GF-D8 (cell line): Measurements from ENCODE around the gene ELAVL1.
"Not testable (repeated sequence)": the region's sequence is repeated elsewhere in the genome, so short reads cannot be mapped to it uniquely, and the experiment has no call there.

ENCODE experiments used
- DNase-seq: peaks from one replicate; lab custom pipeline; 2025; lab: John Stamatoyannopoulos, UW

ELAVL1 gene

DNA sequence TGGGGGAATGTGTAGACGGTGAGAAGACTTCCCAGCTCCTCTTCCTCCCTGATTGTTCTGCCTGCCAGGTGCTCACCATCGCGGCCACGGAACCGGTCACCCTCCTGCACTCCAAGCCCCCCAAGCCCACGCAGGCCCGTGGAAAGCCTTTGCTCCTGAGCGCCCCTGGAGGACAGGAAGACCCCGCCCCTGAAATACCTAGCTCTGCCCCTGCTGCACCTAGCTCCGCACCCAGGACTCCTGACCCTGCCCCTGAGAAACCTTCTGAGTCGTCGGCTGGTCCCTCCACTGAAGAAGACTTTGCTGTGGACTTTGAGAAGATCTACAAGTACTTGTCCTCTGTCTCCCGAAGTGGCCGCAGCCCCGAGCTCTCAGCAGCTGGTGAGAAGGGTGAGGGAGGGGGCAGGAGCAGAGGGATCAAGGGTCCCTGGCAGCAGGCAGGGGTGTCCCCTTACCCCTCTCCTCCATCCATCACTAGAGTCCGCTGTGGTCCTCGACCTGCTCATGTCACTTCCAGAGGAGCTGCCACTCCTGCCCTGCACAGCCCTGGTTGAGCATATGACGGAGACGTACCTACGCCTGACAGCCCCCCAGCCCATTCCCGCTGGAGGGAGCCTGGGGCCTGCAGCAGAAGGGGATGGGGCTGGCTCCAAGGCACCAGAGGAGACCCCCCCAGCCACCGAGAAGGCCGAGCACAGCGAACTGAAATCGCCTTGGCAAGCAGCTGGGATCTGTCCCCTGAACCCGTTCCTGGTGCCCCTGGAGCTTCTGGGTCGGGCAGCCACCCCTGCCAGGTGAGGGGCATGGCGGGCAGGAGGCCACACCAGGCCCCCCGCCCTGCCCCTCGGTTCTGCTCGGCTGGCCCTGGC is 83.2 kb downstream of the ELAVL1 start:
- no peak for DNase-seq

DNA sequence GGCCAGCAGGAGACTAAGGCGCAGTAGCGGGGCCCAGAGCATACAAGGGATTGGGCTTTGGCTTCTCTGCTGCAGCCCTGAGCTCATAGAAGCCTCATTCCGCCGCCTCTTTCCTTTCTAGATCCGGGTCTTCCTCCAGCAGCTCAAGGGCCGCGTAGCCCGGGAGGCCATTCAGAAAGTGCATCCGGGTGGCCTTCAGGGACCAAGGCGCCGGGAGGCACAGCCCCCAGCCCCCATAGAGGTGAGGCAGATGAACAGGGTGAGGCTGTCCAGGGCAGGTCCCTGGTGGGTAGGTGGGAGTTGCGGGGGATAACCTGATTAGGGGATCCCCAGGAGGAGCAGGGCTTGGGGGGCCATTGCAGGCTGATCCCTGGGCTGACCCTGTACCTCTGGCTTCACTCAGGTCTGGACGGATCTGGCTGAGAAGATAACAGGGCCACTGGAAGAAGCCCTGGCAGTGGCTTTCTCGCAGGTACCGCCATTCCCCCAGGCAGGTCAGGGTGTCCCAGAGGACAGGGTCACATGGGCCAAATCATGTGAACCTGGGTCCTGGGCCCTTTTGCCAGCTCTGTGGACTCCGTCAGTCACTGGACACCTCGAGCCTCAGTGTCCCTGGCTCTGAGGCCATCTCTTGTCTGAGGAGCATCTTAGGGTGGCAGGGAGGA is 84.0 kb downstream of the ELAVL1 start:
- DNase-seq, result no peak

DNA sequence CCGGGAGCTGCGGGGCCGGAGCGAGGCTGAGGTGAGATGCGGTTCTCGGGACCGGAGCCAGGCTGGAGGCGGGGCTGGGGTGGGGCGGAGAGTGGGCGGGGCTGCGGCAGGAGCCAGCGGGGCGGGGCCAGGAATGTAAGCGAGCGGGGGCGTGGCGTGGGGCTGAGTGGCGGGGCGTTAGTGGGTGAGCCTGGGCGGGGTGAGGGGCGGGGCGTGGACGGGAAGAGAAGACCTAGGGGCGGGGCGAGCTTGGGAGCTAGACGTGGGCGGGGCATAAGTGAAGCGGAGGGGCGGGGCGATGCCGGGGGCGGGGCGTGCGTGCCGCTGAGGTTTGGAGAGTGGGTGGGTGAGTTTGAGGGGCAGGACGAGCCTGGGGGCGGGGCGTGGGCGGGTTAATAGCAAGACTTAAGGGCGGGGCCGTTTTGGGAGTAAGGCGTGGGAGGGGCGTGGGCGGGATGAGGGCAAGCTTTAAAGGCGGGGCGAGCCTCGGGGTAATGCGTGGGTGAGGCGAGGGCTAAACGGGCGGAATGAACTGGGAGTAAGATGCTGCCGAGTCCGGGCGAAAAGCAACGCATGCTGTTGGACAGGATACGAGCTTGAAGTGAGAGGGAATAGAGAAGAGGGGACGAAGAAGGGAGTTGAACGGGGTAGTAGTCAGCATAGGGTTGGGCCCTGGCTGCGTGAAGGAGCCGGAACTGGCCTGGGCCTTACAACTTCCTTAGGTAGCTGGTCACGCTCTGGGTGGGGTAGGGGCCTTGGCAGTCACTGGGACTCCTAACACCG is 84.7 kb downstream of the ELAVL1 start:
- peak; percentile 80 for DNase-seq

DNA sequence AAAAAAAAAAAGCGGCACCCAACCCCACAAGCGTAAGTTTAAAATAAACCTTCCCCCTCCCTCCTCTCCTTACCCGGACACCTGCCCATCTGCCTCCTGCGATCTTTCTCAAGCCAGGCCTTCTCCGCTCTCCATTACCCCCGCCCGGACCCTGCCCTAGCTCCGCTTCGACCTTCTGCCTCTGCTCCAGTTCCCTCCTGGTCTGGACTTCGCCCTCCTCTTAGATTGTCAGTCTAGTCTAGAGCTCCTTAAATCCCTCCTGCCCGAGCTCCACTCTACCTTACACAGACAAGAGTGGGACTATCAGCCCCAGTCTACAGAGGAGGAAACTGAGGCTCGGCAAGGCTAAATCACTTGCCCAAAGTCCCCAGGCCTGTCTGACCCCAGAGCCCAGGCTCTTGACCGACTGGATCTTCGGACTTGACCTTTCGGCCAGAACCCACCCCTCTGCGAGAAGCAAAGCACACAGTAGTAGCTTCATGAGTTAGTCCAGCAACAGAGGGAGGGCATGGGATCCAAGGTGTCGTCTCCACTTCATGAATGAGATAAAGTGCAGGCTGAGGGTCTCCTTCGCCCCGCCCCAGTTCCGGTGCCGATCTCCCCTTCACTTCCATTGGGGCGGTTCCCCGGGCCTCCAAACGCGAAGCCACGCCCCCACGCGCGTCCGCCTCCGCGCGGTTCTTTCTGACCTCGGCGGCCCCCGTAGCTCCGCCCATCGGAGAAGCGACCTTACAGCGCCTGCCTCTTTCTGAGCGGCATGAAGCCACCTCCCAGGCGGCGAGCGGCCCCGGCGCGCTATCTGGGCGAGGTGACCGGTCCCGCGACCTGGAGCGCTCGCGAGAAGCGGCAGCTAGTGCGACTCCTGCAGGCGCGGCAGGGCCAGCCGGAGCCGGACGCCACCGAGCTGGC is 85.6 kb downstream of the ELAVL1 start, which contains the start of gene SNAPC2:
Gene SNAPC2, plus strand, starts transcription at position 729 of the 909 bp plus-strand sequence. Its CDS starts 29 bp downstream, at position 758.
- peak; percentile 78 for DNase-seq

DNA sequence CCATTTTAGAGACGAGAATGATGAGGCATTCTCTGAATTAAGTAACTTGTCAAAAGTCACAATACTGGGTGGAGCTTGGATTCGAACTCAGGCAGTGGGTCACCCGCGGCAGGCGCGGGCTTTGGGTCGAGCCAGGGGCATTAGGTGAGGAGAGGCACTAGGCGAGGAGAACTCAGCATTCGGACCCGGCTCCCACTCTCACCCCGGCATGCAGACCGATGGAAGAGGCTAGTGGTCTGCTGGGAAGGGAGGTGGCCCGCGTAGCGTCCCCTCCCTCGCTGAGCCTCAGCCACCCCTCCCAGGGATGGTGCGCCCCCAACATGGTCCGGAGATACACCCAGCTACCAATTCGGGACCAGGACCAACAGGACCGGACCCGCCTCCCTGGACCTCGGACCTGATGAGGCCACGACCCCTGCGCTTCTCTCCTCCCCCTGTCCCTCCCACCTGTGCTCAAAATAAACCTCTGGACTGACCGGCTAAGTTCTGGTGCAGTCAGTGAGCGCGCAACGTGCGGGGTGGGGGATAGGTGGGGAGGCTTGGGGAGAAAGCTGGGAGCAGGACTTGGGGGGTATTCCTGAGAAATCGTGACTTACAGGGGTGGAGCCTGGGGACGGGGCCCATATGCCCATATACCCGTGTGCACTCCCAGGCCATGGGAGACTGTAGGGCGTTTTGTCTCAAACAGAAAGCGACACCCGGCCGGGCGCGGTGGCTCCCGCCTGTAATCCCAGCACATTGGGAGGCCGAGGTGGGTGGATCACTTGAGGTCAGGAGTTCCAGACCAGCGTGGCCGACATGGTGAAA is 86.6 kb downstream of the ELAVL1 start:
- DNase-seq, result no peak

DNA sequence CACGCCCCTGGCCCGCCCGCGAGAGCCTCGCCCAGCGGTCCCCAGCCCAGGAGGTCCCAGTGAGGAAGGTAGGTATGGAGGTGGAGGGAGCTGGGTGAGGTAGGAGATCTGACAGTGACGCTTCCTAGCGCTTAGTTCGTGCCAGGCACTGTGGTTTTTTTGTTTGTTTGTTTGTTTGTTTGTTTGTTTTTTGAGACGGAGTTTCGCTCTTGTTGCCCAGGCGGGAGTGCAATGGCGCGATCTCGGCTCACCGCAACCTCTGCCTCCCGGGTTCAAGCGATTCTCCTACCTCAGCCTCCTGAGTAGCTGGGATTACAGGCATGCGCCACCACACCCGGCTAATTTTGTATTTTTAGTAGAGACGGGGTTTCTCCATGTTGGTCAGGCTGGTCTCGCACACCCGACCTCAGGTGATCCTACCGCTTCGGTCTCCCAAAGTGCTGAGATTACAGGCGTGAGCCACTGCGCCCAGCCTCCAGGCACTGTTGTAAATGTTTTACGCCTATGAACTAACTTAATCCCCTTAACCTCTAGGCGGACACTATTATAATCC is 87.3 kb downstream of the ELAVL1 start:
- not testable (repeated sequence) for DNase-seq

DNA sequence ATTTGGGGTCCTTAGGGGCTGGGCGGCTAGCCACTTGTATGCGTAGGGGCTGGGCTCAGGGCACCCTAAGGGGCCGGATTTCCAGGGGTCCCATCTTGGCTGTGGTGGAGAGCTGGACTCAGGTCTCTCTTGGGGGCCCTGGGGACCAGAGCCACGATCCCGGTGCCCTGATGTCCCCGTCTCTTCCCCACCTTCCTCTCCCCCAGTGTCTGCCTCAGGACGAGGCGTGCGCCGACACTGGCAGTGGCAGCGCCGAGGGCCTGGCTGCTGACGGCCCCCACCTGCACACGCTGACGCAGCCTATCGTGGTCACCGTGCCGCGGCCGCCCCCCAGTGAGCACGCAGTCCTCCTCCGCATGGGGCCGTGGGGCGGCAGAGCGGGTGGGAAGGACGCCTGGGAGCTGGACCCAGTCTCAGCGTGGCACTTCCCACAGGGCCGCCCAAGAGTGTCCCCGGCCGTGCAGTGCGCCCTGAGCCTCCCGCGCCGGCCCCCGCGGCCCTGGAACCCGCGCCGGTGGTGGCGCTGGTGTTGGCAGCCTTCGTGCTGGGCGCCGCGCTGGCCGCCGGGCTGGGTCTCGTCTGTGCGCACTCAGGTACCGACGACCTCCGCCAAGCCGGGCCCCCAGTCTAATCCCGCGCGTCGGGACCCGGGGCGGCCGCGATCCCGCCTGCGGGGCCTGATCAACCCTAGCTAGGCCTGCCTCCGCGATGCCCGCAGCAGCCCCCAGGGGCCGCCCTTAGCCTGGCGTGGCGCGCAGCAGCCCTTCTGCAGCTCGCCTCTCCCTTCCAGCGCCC is 88.0 kb downstream of the ELAVL1 start:
- peak; percentile 6 for DNase-seq

DNA sequence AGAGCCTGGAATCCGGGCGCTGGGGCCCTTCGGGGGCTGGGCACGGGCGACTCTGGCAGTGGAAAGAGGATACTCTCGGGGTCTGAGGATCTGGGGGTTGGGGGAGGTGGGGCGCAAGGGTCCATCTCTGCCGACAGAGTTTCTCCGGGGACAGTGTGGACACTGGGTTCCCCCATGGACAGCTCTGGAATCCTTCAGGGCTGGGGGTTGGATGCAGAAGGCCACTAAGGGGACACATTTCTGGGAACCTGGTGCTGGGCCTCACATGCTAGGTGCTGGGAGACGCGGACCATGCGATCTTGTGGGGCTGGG is 88.5 kb downstream of the ELAVL1 start:
- DNase-seq, result no peak

DNA sequence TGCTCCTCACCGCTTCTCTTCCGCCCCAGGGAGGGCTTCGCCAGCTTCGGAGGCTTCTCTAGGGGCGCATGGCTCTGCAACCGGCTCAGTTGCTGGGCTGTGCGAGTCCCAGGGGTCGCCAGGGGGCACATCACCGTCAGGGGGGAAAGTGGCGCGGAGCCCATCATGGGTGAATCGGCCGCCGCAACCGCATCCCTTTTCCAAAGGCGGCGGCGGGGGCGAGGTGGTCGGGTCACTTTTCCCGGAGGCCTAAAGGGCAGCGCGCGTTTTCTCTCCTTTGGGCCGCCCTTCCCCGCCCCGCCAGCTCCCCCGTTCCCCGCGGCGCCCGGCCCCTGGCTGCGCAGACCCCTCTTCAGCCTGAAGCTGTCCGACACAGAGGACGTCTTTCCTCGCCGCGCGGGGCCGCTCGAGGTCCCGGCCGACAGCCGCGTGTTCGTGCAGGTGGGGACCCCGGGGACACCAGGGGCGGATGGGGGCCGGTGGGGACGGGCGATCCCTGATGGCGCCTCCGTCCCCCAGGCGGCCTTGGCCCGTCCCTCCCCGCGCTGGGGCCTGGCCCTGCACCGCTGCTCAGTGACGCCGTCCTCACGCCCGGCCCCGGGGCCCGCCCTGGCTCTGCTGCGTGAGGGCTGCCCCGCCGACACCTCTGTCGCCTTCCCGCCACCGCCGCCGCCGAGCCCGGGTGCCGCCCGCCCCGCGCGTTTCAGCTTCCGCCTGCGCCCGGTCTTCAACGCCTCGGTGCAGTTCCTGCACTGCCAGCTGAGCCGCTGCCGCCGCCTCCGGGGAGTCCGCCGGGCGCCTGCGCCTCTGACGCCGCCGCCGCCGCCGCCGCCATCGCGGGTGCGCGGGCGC is 89.1 kb downstream of the ELAVL1 start:
- DNase-seq, result peak; percentile 11

DNA sequence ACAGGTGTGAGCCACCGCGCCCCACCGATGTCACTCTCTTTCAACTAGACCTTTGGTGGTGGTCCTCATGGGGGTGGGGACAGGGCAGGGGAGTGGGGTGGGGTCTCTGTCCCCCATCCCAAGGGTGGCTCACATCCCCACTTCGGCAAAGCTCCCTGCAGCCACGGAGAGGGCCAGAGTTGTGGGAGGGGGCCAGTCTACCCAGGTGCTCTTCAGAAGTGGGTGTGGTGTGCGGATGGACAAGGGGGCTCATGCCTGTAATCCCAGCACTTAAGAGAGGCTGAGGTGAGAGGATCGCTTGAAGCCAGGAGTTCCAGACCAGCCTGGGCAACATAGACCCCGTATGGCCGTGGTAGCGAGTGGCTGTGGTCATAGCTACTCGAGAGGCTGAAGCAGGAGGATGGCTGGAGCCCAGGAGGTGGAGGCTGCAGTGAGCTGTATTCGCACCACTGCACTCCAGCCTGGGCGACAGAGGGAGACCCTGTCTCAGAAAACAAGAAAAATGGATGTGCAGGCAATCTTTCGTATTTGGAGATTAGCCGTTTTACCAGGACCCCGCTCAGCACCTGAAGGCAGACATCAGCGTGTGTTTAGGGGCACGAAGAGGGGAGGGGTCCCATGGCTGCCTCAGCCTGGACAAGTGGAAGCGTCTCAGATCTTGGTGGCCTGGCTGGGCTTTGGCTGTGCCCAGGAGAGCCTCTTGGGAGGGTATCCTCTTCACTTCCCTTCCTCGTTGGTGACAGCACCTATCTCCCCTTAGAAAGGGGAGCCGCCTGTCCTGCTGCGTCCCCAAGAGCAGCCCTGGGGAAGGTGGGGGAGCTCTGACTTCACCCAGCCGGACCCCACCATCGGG is 90.0 kb downstream of the ELAVL1 start:
- DNase-seq, result no peak

DNA sequence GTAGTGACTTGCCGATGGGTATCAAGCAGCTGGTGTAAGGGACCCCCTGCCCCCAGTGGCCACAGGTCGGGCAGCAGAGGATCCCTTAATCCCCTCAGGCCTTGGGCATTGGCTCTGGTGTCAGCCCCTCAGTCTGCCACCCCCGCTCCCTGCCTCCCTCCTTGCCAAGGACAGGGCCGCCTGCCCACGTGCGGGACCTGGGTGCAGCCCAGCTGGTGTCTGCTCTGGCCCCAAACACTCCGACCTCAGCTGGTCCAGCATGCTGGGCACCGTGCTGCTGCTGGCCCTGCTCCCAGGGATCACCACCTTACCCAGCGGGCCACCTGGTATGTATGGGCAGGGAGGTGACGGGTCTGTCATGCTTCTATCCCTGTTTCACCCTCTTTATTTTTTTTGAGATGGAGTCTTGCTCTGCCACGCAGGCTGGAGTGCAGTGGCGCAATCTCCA is 90.8 kb downstream of the ELAVL1 start, which contains the start of gene TGFBR3L:
Gene TGFBR3L, plus strand, starts transcription at position 233 of the 448 bp plus-strand sequence.
- DNase-seq, result no peak

DNA sequence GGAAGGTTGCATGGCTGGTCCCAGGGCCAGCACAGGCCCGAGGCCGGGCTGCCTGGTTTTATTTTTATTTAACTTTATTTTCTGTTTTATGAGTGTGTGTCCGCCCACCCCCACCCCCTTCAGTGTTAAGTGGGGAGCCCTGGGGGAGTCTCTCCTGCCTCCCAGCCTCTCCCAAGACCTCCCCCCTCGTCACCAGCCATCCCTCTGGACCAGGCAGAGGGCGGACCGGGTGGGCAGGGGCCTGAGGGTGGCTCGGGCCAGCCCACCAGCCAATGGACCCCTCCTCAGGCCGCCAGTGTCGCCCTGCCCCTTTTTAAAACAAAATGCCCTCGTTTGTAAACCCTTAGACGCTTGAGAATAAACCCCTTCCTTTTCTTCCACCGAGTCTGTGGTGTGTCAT is 91.3 kb downstream of the ELAVL1 start:
- DNase-seq, result no peak

DNA sequence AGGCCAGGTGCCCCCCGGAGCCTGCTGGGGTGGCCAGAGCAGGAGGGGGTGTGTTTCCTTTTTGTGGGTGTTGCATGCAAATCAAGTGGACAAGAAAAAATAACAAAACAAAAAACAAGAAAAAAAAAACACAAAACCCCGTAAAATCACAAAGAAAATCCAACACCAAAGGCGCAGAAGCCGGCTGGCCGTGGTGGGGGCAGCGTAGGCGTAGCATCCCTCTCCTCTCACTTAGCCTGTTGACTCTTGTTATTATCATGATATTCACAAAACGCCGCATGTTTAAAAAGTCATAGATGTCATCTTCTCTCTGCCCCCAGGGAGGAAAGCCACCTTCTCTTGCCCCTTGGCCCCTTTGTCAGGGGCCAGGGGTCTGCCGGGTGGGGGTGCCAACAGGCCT is 91.8 kb downstream of the ELAVL1 start:
- DNase-seq, result no peak

DNA sequence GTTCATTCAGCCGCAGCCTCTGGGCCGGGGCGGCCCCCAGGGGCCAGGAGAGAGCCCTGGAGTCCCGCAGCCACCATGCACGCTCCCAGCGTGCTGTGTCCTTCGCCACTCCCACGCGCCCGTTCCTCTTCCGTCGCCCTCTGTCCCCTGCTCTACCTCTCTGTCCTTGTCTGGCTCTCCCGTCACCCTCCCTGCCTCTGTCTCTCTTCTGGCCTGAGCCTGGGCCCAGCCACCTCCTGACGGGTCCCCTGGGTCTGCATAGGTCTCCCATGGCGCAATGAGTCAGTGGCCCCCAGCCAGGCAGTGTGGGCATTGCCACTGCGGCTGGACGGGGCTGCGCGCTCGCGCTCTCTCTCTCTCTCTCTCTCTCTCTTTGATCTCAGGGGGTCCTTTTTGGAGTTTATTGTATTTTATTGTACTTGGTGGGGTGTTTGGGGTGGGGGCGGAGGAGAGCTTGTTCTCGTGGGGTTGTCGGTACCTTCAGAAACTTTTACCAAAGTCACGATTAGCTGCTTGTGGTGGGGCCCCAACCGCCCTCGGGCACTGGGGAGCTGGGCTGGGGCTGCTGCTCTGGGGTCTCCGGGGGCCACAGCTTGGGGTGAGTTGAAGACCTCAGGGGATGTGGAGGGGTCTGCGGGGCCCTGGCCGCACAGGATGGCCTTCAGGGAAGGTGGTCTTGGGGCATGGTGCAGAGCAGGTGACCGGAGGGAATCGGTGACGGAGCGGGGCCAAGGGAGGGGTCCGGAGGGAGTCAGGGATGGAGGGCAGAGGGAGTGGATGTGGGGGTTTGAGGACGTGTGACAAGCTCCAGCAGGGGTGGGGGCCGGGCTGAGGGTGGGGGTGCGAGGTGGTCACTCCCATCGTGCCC is 92.5 kb downstream of the ELAVL1 start:
- DNase-seq, result no peak

DNA sequence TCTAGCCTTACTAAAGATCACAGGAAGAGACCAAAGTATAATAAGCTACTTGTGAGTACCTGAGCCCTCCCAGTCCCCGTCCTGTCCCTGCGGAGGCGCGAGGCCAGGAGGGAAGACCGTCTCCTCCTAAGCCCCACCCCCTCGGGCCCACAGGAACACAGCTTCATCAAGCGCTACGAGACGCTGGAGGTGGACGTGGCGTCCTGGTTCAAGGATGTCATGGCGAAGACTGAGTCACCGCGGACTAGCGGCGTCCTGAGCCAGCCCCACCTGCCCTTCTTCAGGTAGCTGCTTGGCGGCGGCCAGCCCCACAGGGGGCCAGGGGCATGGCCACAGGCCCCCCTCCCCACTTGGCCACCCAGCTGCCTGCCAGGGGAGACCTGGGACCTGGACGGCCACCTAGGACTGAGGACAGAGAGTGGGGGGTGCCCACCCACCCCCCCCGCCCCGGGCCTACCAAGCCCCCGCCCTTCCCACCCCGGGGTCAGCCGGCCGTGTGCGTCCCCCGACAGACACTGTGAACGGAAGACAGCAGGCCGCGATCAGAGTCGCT is 93.2 kb downstream of the ELAVL1 start:
- no peak for DNase-seq

DNA sequence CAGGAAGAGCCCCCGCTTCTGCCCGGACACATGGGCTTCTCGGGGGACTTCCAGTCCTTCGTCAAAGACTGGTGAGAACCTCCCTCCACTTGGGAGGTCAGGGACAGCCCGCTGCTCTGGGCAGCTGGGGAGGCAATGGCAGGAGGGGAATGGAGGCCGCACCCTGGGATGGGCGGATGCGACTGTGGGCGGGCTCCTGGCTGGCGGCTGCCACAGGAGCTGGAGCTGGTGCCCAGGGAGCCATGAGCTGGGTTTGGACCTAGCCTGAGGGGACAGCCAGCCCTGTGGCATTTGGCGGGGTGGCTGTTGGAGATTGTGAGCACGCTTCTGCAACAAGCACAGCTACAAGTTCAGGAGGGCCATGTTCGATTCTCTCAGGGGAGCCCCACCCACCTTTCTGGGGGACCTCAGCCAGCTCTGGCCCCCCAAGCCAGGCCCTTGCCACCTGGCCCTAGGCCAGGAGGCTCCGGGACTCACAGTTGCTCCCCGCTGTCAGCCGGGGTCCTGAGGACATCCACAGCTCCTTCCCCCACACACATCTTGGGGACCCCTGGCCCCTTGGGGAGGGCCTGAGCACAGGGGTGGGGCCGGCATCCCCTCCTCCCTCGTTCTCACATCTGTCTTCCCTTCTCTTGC is 93.8 kb downstream of the ELAVL1 start:
- DNase-seq, result no peak
